Activated CD4-positive, alpha-beta memory T cell treated with anti-CD3 and anti-CD28 coated beads, Interleukin-2, amount 10 ng/mL, durations not matched to agents 7 days and 5 days (primary cell): Measurements from ENCODE around the gene SPRR2B. TPM values are rescaled to one million over a fixed set of nuclear protein-coding genes. Genes with fewer than 3 reads are reported as not detected.
"Not testable (repeated sequence)": the region's sequence is repeated elsewhere in the genome, so short reads cannot be mapped to it uniquely, and the experiment has no call there.

Source experiments
- CTCF ChIA-PET: fragments of 350-600 bp; sonication (Branson Sonifier 250); formaldehyde crosslinking; loops from one replicate; lab custom pipeline; 2021; ENCODE audit warnings: antibody characterized with exemption, inconsistent platforms; lab: Charles Lee
- POLR2A ChIA-PET: fragments of 350-600 bp; sonication (Branson Sonifier 250); formaldehyde crosslinking; loops from one replicate; lab custom pipeline; 2021; ENCODE audit warnings: antibody characterized with exemption; lab: Charles Lee
- DNase-seq: peaks from one replicate; pipeline ENCODE4 v3.0.0-alpha.2; 2020
- H3K27ac Mint-ChIP-seq: one replicate; pipeline ENCODE4 v1.8.0; 2021; ENCODE audit warnings: mild to moderate bottlenecking, mixed read lengths
- H3K27me3 Mint-ChIP-seq: one replicate; pipeline ENCODE4 v1.8.0; 2021; ENCODE audit warnings: mixed read lengths
- H3K36me3 Mint-ChIP-seq: one replicate; pipeline ENCODE4 v1.8.0; 2021; ENCODE audit warnings: low read depth, mixed read lengths
- H3K4me1 Mint-ChIP-seq: one replicate; pipeline ENCODE4 v1.8.0; 2021; ENCODE audit warnings: mixed read lengths
- H3K4me3 Mint-ChIP-seq: one replicate; pipeline ENCODE4 v1.8.0; 2021; ENCODE audit warnings: mild to moderate bottlenecking, mixed read lengths
- H3K9me3 Mint-ChIP-seq: one replicate; pipeline ENCODE4 v1.8.0; 2021; ENCODE audit warnings: mixed read lengths
- total RNA-seq, 2 experiments: library from RNA; stranded (reverse); gene quantifications; one replicate each; pipeline ENCODE4 v1.2.3, GENCODE V29; 2021

SPRR2B gene
- total RNA-seq: not detected

DNA sequence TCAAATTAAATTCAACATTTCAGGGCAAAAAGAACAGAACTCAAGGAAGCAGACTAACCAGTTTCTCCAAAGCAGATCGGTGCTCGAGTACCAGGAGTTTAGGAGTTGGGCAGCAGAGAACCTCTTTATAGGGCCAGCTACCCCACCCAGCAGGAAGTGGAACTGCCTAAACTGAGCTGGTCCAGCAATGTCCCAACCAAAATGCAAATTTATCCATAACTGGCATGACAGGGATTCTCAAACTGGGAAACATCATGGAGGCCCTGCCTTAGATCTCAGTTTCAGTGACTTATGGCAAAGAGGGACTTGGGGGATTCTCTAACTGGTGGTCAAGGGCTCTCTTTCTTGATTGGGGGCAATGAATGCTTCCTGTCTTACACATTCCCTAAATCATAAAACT, at the start of gene SPRR2B:
SPRR2B (minus strand) TSS at position 101 of the 400 bp plus-strand sequence. CDS start 772 bp downstream, outside the sequence.
- Mint-ChIP-seq H3K4me3 (no peak within 1 kb of the TSS), H3K4me1 (no peaks in the 10 kb centered on the region), H3K27me3 (peaks cover 15% of the 10 kb centered on the region), H3K9me3 (no peaks in the 10 kb centered on the region), H3K27ac (no peak within 1 kb of the TSS), H3K36me3 (no peaks in the 10 kb centered on the region)
- no peak for DNase-seq
- ChIA-PET POLR2A (no interaction called here), CTCF (no interaction called here)

DNA sequence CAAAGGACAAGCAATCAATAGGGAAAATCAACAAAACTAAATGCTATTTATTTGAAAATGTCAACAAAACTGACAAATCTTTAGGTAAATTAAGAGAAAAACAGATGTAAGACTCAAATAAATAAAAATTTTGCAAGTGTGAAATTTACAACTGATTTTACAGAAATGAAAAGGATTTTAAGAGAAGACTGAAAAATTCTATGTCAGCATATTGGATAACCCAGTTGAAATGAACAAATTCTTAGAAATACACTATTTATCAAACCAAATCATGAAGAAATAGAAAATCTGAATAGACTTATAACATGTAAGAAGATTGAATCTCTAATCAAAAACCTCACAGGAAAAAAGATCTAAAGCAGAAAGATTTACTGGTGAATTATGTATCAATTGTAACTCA, 49.5 kb upstream of the SPRR2B start:
- peaks cover 20% of the 10 kb centered on the region for H3K27me3 Mint-ChIP-seq
- no peak for DNase-seq
- H3K27ac Mint-ChIP-seq: no peak overlapping the region
- H3K9me3 Mint-ChIP-seq: no peaks in the 10 kb centered on the region
- POLR2A ChIA-PET: no interaction called here
- CTCF ChIA-PET: no interaction called here
- no peaks in the 10 kb centered on the region for H3K36me3 Mint-ChIP-seq
- H3K4me3 Mint-ChIP-seq: no peak overlapping the region
- H3K4me1 Mint-ChIP-seq: no peaks in the 10 kb centered on the region

DNA sequence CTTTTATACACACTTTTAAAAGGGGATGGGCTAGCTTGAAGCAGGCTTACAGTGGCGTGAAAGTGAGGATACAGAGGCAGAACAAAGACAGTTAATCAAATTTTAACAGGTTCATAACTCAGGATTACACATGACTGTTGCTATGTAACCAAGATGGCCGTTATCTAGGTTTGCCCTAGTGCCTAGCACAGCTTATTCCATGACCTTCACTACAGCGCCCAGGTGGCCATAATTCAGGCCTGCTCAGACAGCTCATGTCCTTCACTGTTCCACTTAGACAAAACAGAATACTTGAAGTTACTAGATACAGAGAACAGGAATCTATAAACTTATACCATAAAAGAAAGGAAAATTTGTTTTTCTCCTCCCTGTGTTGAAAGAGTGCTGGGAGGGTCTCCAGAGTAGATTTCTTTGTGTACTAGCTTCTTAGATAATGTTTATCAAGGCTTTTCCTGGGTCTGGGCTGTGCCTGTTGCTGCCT, 48.1 kb upstream of the SPRR2B start:
- no peaks in the 10 kb centered on the region for H3K36me3 Mint-ChIP-seq
- ChIA-PET POLR2A (no interaction called here), CTCF (no interaction called here)
- no peaks in the 10 kb centered on the region for H3K4me1 Mint-ChIP-seq
- no peaks in the 10 kb centered on the region for H3K9me3 Mint-ChIP-seq
- H3K27me3 Mint-ChIP-seq: peaks cover 18% of the 10 kb centered on the region
- DNase-seq: no peak
- no peak overlapping the region for H3K4me3 Mint-ChIP-seq
- H3K27ac Mint-ChIP-seq: no peak overlapping the region

- CTCF ChIA-PET, DNase-seq, H3K27ac Mint-ChIP-seq, H3K36me3 Mint-ChIP-seq, POLR2A ChIA-PET, H3K9me3 Mint-ChIP-seq, H3K4me3 Mint-ChIP-seq, H3K4me1 Mint-ChIP-seq: not testable (repeated sequence)
- H3K27me3 Mint-ChIP-seq: peaks cover 13% of the 10 kb centered on the region
Measured at GRCh38 chr1:153115264-153115663, 43.9 kb upstream of the SPRR2B start.

DNA sequence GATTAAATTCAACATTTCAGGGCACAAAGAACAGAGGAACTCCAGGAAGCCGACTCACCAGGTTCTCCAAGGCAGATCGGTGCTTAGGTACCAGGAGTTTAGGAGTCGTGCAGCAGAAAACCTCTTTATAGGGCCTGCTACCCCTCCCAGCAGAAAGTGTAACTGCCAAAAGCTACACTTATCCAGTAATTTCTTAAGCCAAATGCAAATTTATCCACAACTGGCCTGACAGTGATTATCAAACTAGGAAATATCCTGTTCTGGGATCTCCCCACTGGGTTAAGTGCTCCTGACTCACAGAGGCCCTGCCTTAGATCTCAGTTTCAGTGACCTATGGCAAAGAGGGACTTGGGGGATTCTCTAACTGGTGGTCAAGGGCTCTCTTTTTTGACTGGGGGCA, 42.0 kb upstream of the SPRR2B start, which contains the start of gene SPRR2F:
SPRR2F (minus strand) TSS at position 101 of the 400 bp plus-strand sequence. CDS start 783 bp downstream, outside the sequence.
- no peaks in the 10 kb centered on the region for H3K4me1 Mint-ChIP-seq
- H3K9me3 Mint-ChIP-seq: no peaks in the 10 kb centered on the region
- H3K36me3 Mint-ChIP-seq: no peaks in the 10 kb centered on the region
- no peak within 1 kb of the TSS for H3K27ac Mint-ChIP-seq
- no peak for DNase-seq
- ChIA-PET CTCF (no interaction called here), POLR2A (no interaction called here)
- no peak within 1 kb of the TSS for H3K4me3 Mint-ChIP-seq
- peaks cover 7% of the 10 kb centered on the region for H3K27me3 Mint-ChIP-seq

DNA sequence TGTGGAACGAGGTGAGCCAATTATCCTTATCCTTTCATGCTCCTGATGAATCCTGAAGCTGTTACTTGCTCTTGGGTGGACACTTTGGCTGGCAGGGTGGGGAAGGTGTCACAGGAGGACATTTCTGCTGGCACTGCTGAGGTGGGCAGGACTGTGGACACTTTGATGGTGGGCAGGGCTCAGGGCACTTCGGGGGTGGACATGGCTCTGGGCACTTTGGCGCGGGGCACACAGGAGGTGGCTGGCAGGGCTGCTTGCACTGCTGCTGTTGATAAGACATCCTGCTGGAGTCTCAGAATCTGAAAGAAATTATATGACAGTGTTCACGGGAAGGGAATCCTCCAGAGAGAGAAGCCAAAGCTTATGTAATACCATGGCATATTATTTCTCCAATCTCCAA, 41.0 kb upstream of the SPRR2B start:
- H3K27me3 Mint-ChIP-seq, H3K27ac Mint-ChIP-seq, DNase-seq, H3K36me3 Mint-ChIP-seq, POLR2A ChIA-PET, CTCF ChIA-PET, H3K4me3 Mint-ChIP-seq, H3K9me3 Mint-ChIP-seq, H3K4me1 Mint-ChIP-seq: not testable (repeated sequence)

GRCh38 chr1:153100245-153100644, 28.8 kb upstream of the SPRR2B start:
- POLR2A ChIA-PET: no interaction called here
- Mint-ChIP-seq H3K27me3 (peaks cover 6% of the 10 kb centered on the region), H3K4me1 (no peaks in the 10 kb centered on the region), H3K4me3 (no peak overlapping the region), H3K36me3 (no peaks in the 10 kb centered on the region), H3K9me3 (no peaks in the 10 kb centered on the region), H3K27ac (no peak overlapping the region)
- CTCF ChIA-PET: no interaction called here
- DNase-seq: no peak

DNA sequence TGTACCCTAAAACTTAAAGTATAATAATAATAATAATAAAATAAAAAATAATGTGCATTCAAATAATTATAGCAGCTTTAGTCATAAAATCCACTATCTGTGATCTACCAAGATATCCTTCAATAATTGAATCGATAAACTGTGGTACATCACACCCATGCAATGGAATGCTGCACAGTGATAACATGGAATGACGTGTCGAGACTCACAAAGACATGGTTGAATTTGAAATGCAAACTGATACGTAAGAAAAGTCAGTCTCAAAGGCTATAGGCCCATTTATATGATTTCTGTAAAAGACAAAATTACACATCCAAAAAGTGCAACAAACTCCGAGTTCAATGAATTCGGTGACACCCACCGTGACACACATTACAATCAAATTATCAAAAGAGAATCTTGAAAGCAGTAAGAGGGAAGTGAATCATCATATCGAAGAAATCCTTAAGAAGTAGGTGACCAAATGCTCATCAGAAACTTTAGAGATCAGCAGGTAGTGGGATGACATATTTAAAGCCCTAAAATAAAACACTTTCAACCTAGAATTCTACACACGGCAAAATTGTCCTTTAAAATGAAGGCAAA, 28.1 kb upstream of the SPRR2B start:
- Mint-ChIP-seq H3K36me3 (no peaks in the 10 kb centered on the region), H3K9me3 (no peaks in the 10 kb centered on the region), H3K27me3 (peaks cover 9% of the 10 kb centered on the region), H3K4me3 (no peak overlapping the region), H3K27ac (no peak overlapping the region), H3K4me1 (no peaks in the 10 kb centered on the region)
- POLR2A ChIA-PET: no interaction called here
- CTCF ChIA-PET: no interaction called here
- no peak for DNase-seq

GRCh38 chr1:153095764-153096163, 24.4 kb upstream of the SPRR2B start:
- H3K4me1 Mint-ChIP-seq: no peaks in the 10 kb centered on the region
- peaks cover 9% of the 10 kb centered on the region for H3K27me3 Mint-ChIP-seq
- no peaks in the 10 kb centered on the region for H3K9me3 Mint-ChIP-seq
- CTCF ChIA-PET: no interaction called here
- POLR2A ChIA-PET: no interaction called here
- no peak overlapping the region for H3K27ac Mint-ChIP-seq
- no peak for DNase-seq
- H3K36me3 Mint-ChIP-seq: no peaks in the 10 kb centered on the region
- H3K4me3 Mint-ChIP-seq: no peak overlapping the region

DNA sequence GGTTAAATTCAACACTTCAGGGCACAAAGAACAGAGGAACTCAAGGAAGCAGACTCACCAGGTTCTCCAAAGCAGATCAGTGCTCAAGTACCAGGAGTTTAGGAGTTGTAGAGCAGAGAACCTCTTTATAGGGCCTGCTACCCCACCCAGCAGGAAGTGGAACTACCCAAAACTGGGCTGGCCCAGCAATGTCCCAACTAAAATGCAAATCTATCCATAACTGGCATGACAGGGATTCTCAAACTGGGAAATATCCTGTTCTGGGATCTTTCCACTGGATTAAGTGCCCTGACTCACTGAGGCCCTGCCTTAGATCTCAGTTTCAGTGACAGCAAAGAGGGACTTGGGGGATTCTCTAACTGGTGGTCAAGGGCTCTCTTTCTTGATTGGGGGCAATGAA, 23.0 kb upstream of the SPRR2B start, which contains the start of gene SPRR2E:
SPRR2E (minus strand) TSS at position 101 of the 400 bp plus-strand sequence. CDS start 775 bp downstream, outside the sequence.
- no peak for DNase-seq
- POLR2A ChIA-PET: no interaction called here
- H3K9me3 Mint-ChIP-seq: no peaks in the 10 kb centered on the region
- H3K27ac Mint-ChIP-seq: no peak within 1 kb of the TSS
- H3K36me3 Mint-ChIP-seq: no peaks in the 10 kb centered on the region
- H3K27me3 Mint-ChIP-seq: peaks cover 9% of the 10 kb centered on the region
- CTCF ChIA-PET: no interaction called here
- no peaks in the 10 kb centered on the region for H3K4me1 Mint-ChIP-seq
- H3K4me3 Mint-ChIP-seq: no peak within 1 kb of the TSS

GRCh38 chr1:153087652-153088051, 16.2 kb upstream of the SPRR2B start:
- POLR2A ChIA-PET: no interaction called here
- Mint-ChIP-seq H3K4me1 (no peaks in the 10 kb centered on the region), H3K4me3 (no peak overlapping the region)

GRCh38 chr1:153081736-153082135, 10.3 kb upstream of the SPRR2B start:
- ChIA-PET POLR2A (no interaction called here), CTCF (no interaction called here)
- no peak overlapping the region for H3K4me3 Mint-ChIP-seq
- H3K36me3 Mint-ChIP-seq: no peaks in the 10 kb centered on the region
- no peaks in the 10 kb centered on the region for H3K9me3 Mint-ChIP-seq
- no peaks in the 10 kb centered on the region for H3K4me1 Mint-ChIP-seq
- no peak for DNase-seq
- H3K27me3 Mint-ChIP-seq: peaks cover 11% of the 10 kb centered on the region
- H3K27ac Mint-ChIP-seq: no peak overlapping the region

More at GRCh38 chr1:153087652-153088051, 16.2 kb upstream of the SPRR2B start:
- CTCF ChIA-PET: no interaction called here
- Mint-ChIP-seq H3K27me3 (peaks cover 10% of the 10 kb centered on the region), H3K27ac (no peak overlapping the region), H3K36me3 (no peaks in the 10 kb centered on the region), H3K9me3 (no peaks in the 10 kb centered on the region)
- no peak for DNase-seq

DNA sequence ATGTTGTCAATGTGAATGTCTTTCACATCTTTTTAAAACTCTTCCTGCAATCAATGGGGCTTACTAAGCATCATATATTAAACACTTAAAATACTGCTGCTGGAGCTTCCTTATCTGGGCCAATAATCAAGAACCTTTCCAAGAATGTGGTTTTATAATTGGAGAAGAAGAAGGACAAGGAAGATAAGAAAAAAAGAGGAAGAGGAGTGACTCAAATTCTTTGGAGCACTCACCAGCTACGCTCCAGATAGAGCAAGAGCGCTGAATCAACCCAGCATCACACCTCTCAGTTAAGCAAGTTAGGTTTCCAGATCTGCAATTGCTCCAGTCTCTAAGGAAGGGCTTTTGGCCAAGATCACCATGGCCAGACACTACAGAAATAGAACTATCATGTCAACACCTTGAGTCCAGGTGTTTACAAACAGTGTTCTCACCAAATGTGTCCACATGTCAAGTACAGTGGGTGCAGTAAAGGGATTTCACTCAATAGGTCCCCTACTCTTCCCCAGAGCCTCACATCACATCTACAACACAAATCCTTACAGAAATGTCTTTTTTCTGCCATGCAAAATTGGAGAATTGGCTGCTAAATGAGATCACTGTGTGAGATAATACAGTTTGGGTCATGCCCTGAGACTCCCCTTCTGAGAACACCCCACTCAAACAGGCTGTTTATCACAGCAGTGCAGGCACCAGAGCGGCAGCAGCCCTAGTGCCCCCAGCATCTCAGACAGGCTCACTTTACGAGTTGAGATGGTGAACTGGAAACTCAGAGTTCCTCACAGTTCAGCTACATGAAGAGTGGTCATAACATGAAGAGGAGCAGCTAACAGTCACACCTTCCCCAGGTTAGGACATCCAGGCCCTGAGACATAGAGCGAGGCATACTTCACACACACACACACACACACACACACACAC, 1.7 kb upstream of the SPRR2B start:
- Mint-ChIP-seq H3K4me1 (no peaks in the 10 kb centered on the region), H3K4me3 (no peak overlapping the region), H3K36me3 (no peaks in the 10 kb centered on the region), H3K27ac (no peak overlapping the region), H3K27me3 (peaks cover 7% of the 10 kb centered on the region), H3K9me3 (no peaks in the 10 kb centered on the region)
- ChIA-PET CTCF (no interaction called here), POLR2A (no interaction called here)
- no peak for DNase-seq
